ENCODE data around the gene DAPP1. TPM values are rescaled to one million over a fixed set of nuclear protein-coding genes. Genes with fewer than 3 reads are reported as not detected.

DAPP1 gene
- total RNA-seq, 2 donors from 2014 or later = 1.3 TPM; not detected in 1

DNA sequence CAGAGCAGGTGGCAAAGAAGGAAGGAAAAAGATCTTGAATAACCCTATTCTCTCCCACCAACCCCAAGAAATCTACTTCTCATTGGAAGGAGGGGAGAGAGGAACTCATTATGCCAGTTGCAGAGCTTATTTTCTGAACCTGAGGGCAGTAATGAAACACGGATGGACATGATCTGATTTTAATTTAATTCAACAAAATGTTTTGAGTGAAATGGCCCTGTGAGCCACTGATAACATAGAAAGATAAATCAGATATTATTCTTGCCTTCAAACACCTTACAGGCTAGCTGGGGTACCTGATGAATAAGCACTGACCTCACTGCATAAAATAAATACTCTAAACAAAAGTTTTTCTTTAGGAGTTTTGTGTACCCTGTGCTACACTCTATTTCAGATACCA, 30.3 kb downstream of the DAPP1 start:
- H3K36me3 ChIP-seq = no peaks in the 10 kb centered on the region
- TF ChIP-seq, protein P1, sequence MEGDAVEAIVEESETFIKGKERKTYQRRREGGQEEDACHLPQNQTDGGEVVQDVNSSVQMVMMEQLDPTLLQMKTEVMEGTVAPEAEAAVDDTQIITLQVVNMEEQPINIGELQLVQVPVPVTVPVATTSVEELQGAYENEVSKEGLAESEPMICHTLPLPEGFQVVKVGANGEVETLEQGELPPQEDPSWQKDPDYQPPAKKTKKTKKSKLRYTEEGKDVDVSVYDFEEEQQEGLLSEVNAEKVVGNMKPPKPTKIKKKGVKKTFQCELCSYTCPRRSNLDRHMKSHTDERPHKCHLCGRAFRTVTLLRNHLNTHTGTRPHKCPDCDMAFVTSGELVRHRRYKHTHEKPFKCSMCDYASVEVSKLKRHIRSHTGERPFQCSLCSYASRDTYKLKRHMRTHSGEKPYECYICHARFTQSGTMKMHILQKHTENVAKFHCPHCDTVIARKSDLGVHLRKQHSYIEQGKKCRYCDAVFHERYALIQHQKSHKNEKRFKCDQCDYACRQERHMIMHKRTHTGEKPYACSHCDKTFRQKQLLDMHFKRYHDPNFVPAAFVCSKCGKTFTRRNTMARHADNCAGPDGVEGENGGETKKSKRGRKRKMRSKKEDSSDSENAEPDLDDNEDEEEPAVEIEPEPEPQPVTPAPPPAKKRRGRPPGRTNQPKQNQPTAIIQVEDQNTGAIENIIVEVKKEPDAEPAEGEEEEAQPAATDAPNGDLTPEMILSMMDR (IDR thresholded peaks at IDR 0.05) = no peak
- H3K9me3 ChIP-seq = no peaks in the 10 kb centered on the region
- no peak overlapping the region for H3K27ac ChIP-seq
- no peaks in the 10 kb centered on the region for H3K27me3 ChIP-seq
- DNase-seq (ENCODE audit: low spot score) = no peak
- H3K4me3 ChIP-seq = no peak overlapping the region
- peaks cover 0 to 5% of the 10 kb centered on the region in 2 donors for H3K4me1 ChIP-seq

DNA sequence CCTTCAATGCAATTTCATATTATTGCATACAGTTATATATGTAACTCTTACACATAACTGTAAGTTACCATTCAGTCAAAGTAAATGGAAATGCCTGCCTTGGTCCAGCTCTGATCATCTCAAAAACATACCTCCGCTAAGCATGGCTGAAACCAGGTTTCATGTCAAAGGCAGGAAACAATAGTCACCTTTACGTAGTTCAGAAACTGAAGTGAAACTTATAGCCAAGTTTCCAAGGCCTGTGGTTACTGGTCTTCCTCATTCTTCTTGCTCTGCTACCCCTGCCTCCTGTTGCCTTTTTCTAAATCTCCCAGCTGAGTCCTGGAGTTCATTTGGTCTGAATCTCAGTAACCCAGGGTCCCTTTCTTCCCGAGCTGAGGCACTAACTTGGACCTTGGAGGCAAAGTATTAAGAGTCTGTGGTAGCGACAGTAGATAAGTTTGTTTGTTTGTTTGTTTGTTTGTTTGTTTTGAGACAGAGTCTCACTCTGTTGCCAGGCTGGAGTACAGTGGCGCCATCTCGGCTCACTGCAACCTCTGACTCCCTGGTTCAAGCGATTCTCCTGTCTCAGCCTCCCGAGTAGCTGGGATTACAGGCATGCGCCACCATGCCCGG, 30.8 kb downstream of the DAPP1 start:
- Histone ChIP-seq H3K9me3 (no peaks in the 10 kb centered on the region), H3K27ac (no peak overlapping the region), H3K27me3 (no peaks in the 10 kb centered on the region), H3K36me3 (no peaks in the 10 kb centered on the region), H3K4me3 (no peak overlapping the region), H3K4me1 (peaks cover 0 to 5% of the 10 kb centered on the region in 2 donors)
- no peak for DNase-seq (ENCODE audit: low spot score)
- TF ChIP-seq, protein P1 (IDR thresholded peaks at IDR 0.05) = no peak

DNA sequence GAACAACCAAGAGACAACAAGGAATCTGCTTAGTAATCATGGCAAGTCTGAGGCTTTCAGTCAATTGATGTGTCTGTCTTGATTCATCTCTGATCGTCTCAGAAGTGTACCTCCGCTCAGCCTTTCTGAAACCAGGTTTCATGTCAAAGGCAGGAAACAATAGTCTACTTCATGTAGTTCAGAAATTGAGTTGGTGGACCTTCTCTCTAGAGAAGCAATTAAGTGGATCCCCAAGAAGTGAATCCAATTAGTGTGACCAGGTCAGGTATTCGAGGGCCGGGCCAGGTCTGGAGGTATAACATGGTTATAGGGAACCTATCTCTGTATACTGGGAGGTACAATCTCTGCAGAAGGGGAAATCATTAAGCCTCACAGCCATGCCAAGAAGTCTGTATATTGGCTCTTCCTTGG, 32.0 kb downstream of the DAPP1 start:
- no peak for DNase-seq (ENCODE audit: low spot score)
- peaks cover 0 to 5% of the 10 kb centered on the region in 2 donors for H3K4me1 ChIP-seq
- TF ChIP-seq, protein P1 (IDR thresholded peaks at IDR 0.05) = no peak

DNA sequence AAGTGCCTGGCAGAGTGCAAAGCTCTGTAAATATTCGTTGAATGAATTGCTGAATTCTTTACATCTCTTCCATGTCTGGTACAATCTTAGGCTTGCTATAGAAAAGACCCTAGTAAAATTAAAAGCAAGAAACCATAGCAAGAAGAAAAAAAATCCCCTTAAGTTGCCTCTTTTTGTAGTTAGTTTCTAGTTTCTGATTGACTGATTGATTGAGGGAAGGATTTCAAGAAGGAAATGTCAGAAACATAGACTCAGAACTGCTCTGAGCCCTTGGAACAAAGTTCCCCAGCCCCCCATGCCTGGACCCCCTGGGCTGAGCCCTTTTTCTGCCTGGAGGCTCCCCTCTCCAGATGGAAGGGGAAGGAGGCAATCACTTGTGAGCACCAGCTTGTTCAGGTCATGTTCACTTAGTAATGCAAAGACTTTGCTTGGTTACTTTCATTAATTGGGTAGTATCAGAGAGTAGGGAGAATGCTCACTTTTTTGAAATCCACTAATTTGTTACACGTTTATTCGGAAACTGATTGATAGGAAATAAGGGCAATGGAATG, 35.6 kb downstream of the DAPP1 start:
- no peak overlapping the region for H3K4me3 ChIP-seq
- no peaks in the 10 kb centered on the region for H3K36me3 ChIP-seq
- TF ChIP-seq, protein P1 (IDR thresholded peaks at IDR 0.05) = no peak
- no peak for DNase-seq (ENCODE audit: low spot score)
- H3K27ac ChIP-seq = no peak overlapping the region
- H3K27me3 ChIP-seq = no peaks in the 10 kb centered on the region
- H3K9me3 ChIP-seq = no peaks in the 10 kb centered on the region
- no peaks in the 10 kb centered on the region for H3K4me1 ChIP-seq

More for the DNA sequence above, 32.0 kb downstream of the DAPP1 start:
- no peaks in the 10 kb centered on the region for H3K36me3 ChIP-seq
- no peak overlapping the region for H3K4me3 ChIP-seq
- no peaks in the 10 kb centered on the region for H3K9me3 ChIP-seq
- no peak overlapping the region for H3K27ac ChIP-seq
- no peaks in the 10 kb centered on the region for H3K27me3 ChIP-seq

DNA sequence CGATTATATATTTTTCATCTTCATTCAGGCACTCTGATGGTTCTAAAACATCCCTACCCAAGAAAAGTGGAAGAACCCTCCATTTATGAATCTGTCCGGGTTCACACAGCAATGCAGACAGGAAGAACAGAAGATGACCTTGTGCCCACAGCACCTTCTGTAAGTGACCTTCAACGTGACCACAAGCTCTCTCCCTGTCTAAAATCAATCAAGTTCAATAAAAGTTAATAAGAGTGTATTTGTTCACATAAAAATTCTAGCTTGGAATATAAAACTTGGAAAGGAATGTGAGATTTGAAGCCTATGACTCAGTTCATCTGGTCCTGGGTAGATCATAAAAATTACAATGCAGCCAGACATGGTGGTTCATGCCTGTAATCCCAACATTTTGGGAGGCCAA, 36.6 kb downstream of the DAPP1 start:
- no peak overlapping the region for H3K4me3 ChIP-seq
- H3K9me3 ChIP-seq = no peaks in the 10 kb centered on the region
- H3K36me3 ChIP-seq = no peaks in the 10 kb centered on the region
- no peaks in the 10 kb centered on the region for H3K27me3 ChIP-seq
- DNase-seq (ENCODE audit: low spot score) = no peak
- H3K4me1 ChIP-seq = no peaks in the 10 kb centered on the region
- H3K27ac ChIP-seq = no peak overlapping the region
- TF ChIP-seq, protein P1 (IDR thresholded peaks at IDR 0.05) = no peak

DNA sequence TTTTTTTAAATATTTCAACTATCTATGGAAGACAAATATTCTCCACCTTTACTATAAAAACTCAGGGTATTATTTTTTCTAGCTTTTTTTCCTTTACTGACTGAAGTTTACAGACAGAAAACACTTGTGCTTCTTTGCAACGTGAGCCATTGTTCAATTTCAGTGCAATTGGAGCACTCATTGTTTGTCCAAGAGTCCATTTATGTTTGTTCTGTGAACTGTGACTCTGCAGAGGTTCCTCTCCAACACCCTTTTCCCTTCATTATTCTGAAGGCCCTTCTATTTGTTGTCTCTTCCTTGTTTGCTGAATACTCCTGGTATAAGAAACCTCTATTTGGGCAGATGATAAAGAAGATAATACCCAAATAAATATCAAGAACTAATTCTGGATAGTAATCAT, 37.4 kb downstream of the DAPP1 start:
- Histone ChIP-seq H3K4me1 (no peaks in the 10 kb centered on the region), H3K9me3 (no peaks in the 10 kb centered on the region), H3K36me3 (no peaks in the 10 kb centered on the region), H3K4me3 (no peak overlapping the region), H3K27ac (no peak overlapping the region), H3K27me3 (no peaks in the 10 kb centered on the region)
- no peak for DNase-seq (ENCODE audit: low spot score)
- TF ChIP-seq, protein P1 (IDR thresholded peaks at IDR 0.05) = no peak
